Inferior parietal cortex (tissue), 1 donor: ENCODE data around the gene WNT8B.

ENCODE experiments used
- DNase-seq: peaks from one replicate; pipeline ENCODE4 v3.0.0-alpha.2; 2016; ENCODE audit errors: extremely low spot score

Gene WNT8B

DNA sequence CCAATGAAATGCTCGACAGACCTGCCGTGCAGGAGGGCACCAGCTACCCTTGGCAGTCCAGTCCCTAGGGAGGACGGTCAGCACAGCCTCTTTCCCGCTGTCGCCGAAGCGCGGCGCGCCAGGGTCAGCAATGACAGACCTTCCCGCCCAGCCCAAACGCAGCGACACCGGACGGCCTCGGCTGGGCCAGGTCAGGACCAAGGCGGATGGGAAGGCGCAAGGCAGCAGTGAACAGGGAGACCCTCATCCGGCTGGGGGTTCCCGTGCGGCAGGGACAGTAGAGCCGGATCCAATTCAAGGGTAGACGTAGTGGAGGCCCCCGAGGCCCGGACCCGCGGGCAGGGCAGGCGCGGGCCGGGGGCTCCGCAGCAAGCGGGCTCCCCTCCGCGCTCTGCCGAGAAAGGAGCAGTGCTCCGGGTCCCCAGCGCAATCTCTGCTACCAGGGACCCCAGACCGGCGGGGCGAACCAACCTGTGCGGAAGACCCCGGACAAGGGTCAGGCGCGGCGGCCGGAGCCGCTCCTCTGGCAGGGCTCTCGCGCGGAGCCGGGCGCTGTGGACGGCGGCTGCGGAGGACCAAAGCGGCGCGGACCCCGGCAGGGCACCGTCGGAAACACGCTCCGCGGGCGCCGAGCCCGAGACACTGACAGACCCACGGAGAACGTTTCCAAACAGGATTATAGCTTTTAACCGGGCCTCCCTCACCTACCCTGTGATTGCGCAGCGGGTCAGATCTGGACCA lies 56.7 kb downstream of the WNT8B start, which contains the start of gene SEC31B:
TSS of gene SEC31B (minus strand) at position 551 of the 741 bp plus-strand sequence. CDS start 2,909 bp downstream, outside the sequence.
- DNase-seq: no peak

DNA sequence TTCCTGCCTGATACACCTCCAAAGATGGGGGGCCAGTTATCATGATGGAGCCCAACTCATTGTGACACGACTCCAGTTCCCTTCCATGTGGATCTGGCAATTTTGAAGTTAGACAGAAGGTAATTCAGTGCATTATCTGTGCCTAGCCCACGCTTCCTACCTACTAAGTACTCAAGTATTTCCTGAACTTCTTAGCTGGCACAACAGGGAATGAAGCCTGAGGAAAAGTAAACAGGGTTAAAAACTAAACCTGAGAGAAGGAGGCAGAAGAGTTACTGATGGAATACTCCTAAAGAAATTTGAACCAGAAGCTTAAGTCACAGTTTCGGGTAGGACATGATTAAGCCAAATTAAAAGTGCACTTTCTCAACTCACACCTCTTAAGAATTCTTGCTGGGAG lies 58.0 kb downstream of the WNT8B start:
- no peak for DNase-seq

DNA sequence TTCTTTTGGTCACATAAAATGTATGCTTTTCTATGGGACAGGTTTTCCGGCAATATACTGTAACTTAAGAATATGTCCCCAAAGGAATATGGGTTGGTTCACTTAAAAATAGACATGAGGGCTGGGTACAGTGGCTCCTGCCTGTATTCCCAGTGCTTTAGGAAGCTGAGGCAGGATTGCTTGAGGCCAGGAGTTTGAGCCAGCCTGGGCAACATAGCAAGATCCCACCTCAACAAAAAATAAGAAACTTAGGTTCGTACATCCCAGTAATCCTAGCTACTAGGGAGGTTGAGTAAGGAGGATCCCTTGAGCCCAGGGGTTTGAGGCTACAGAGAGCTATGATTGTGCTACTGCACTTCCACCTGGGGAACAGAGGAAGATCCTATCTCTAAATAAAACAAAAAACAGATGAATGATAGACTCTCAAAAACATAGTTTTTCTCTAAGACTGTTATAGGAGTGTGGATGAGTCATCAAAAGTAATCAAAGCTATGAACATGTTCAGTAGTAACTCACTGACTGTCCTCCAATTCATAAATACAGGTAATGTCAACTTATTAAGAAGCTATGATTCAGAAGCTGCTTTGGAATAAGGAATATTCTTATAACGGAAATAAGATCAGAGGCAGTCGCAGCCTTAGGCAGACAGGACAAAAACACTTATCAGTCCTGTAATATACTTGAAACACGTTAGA lies 59.4 kb downstream of the WNT8B start:
- no peak for DNase-seq

DNA sequence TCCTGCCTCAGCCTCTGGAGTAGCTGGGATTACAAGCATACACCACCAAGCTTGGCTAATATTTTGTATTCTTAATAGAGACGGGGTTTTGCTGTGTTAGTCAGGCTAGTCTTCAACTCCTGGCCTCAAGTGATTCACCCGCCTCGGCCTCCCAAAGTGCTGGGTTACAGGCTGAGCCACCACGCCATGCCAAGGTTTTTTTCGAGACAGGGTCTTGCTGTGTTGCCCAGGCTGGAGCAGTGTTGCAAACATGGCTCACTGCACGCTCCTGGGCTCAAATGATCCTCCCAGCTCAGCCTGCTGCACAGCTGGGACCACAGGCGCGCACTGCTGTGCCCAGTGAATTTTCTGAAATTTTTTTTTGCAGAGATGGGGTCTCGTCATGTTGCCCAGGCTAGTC lies 60.1 kb downstream of the WNT8B start:
- no peak for DNase-seq

DNA sequence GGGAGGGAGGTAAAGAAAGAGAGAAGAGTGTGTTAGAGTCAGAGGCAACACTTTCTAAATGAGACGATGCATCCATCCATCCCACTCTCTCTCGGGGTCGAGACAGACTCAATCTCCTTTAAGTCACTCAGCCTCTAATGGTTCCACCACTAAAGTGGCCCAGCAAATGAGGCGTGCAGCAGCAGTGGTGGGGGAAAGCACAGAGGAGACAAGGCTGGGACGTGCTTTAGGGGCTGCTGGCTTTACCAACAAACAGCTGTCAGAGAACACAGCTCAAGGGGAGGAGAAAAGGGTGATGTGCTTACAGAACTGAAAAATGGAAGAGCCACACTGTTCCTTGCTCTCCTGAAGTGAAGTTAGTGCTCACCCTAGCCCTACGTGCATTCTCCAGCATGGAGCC lies 61.4 kb downstream of the WNT8B start:
- DNase-seq: no peak

DNA sequence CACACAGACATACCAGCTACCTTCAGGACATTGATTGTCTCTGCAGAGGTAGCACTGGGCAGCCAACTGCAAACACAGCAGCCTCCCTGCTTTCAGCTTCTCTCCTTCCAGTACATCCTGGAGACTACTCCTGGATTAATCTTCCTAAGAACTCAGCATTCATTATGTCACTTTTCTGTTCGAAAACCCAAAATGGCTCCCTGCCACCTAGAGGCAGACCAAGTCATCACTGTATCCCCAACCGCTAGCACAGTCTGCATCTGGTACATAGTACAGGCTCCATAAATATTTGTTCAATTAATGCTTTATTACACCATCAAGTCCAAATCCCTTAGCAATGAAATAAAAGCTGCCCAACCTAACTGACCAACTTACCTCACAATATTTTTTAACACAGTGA lies 61.8 kb downstream of the WNT8B start:
- no peak for DNase-seq

DNA sequence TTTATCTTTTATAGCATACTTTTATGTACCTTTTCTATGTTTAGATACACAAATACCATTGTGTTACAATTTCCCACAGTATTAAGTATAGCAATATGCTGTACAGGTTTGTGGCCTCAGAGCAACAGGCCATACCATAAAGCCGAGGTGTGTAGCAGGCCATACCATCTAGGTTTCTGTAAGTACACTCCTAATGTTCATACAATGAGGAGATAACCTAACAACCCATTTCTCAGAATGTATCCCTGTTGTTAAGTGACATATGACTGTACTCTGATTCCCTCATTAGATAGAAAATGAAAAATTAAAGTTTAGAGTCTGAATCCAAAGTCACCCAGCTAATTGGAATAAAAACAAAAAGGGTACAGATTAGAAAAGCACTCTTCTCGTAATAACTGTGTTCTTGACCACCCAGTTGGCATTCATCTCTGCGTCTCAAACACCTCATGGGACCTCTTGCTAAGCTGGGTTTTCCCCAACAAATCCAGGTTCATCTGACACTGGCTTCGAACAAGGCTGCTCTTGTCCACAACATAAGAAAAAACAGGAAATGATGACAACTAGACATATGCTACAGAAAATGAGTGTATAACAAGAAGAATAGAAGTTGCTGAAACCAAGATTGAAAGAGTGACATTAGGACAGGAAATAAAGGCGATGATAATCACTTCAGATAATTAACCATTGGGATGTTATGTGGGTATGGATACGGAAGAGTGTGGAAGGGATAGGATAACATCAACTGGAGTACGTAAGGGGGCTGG lies 65.5 kb downstream of the WNT8B start:
- no peak for DNase-seq

DNA sequence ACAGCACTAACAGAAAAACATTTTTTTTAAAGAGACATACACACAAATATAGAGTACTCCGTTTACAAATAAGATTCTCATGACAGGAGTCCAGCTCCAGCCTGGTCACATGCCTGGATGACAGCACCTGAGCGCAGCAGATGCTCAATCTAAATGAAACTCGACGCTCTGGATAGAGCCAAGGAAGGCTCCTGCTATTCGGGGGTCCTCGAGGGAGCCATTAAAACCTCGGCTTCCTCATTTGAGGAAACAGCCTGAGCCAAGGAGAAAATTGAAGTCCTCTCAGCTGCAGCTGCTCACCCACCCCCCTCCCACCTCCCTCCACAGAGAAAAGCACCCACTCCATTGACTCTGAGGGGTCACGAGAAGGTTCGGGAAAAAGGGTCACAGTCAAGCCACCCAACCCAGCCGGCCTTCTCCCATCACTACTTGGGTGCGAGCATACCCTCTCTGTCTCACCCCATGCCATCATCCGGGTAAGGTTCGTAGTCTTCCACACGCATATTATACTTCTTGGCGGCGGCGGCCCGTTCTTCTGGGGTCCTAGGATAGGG lies 66.2 kb downstream of the WNT8B start:
- DNase-seq: no peak

DNA sequence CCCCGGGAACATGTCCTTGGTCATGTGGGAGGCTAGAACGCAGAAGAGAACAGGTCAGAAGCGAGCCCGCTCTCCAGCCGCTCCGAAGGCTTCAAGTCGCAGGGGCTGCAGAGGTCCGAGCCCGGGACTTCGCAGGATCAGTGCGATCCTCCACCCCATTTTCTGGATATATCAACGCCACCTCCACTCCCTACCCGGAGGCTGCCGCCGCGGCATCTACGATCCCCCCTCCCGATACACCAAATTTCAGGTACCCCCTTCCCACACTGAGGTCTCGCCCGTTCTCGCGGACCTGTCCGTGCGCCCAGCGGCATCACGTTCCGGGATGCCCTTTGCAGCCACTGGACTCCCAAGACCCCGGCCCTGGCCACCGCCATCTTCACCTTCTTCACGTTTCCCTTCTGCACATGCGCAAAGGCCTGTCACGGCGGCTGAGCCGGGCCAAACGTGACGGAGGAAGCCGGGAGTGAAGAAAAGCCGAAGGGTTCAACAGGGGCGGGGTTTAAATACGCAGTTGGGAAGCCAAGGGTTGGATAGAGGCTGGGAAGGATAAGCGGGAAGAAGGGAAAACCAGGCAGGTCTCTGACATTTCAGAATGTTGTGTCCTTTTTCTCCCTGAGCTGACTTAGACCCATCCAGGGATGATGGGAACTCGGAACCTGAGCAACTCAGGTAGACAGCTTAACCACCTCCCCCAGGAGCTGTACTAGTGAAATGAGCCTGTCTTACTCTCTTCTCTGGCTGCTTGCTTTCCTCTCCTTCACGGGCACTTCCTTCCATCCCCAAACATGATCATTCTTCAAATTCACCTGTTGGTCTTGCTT lies 66.9 kb downstream of the WNT8B start, which contains the start of gene NDUFB8:
TSS of gene NDUFB8 (minus strand) at position 397 of the 824 bp plus-strand sequence. CDS start at position 377, 20 bp downstream.
- peak; percentile 96 for DNase-seq

DNA sequence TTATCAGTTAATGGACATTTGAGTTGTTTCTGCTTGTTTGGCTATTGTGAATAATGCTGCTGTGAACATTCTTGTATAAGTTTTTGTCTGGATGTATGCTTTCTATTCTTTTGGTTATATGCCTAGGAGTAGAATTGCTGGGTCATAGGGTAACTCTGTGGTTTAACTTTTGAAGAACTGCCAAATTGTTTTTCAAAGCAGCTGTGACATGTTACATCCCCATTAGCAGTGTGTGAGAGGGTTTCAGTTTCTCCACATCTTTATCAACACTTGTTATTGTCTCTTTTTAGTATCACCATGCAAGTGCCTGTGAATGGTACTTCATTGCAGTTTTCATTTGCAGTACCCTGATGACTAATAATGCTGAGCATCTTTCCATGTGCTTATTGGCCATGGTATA lies 69.0 kb downstream of the WNT8B start:
- no peak for DNase-seq
